ENCODE results near the gene STAC. TPM values are rescaled to one million over a fixed set of nuclear protein-coding genes. Genes with fewer than 3 reads are reported as not detected.
"Not testable (repeated sequence)": the region's sequence is repeated elsewhere in the genome, so short reads cannot be mapped to it uniquely, and the experiment has no call there.

Gene STAC
- total and polyA plus RNA-seq, 4 donors, result 9.1 to 14.2 (median 12.0) TPM

DNA sequence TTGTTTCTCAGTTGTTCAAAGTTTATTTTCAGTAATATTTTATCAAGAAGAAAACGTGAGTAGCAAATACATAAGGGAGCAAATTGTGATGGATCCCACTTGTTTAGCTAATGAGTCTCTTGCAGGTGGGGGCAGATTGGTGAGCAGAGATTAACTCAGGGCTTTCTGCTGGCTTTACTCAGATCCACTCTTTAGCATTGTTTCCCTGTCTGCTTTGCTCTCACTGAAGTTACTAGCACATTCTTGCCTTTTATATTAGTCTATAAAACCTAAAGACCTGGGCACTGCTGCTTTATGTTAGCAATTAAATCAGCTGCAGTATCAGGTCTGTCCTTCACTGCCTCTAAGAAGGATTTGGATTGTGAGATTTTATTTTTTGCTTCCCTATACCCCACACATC, 71.5 kb downstream of the STAC start:
- no peaks in the 10 kb centered on the region for H3K27me3 ChIP-seq (ENCODE audit: control insufficient read depth in 1 of 2, insufficient read depth in 2 of 2, low read length in 1 of 2)
- WGBS, 2 donors, result 0 to 7% methylated on average over 1 of the region's 1 CpG
- H3K4me1 ChIP-seq (ENCODE audit: control insufficient read depth in 1 of 2, insufficient read depth in 2 of 2, low read length in 2 of 2), result no peaks in the 10 kb centered on the region
- no peak overlapping the region for H3K27ac ChIP-seq (ENCODE audit: low read depth in 1 of 2, low read length in 2 of 2)
- H3K36me3 ChIP-seq (ENCODE audit: control insufficient read depth in 1 of 2, insufficient read depth in 2 of 2, low read length in 1 of 2), result peaks cover 0 to 3% of the 10 kb centered on the region in 2 donors
- intact Hi-C loops (cut with DNase I), result no loop called here
- DNase-seq (no peak), ATAC-seq (ENCODE audit: low FRiP score) (no peak)
- H3K9me3 ChIP-seq (ENCODE audit: control insufficient read depth, low read length), result no peaks in the 10 kb centered on the region
- H3K4me3 ChIP-seq (ENCODE audit: low read length in 2 of 2), result no peak overlapping the region

DNA sequence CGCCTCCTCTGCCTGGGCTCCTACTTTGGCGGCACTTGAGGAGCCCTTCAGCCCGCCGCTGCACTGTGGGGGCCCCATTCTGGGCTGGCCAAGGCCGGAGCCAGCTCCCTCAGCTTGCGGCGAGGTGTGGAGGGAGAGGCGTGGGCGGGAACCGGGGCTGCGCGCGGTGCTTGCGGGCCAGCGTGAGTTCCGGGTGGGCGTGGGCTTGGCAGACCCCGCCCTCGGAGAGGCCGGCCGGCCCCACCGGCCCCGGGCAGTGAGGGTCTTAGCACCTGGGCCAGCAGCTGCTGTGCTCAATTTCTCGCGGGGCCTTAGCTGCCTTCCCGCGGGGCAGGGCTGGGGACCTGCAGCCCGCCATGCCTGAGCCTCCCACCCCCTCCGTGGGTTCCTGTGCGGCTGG, 72.9 kb downstream of the STAC start:
- H3K4me1 ChIP-seq (ENCODE audit: control insufficient read depth in 1 of 2, insufficient read depth in 2 of 2, low read length in 2 of 2); H3K27ac ChIP-seq (ENCODE audit: low read depth in 1 of 2, low read length in 2 of 2); ATAC-seq (ENCODE audit: low FRiP score); H3K36me3 ChIP-seq (ENCODE audit: control insufficient read depth in 1 of 2, insufficient read depth in 2 of 2, low read length in 1 of 2); H3K9me3 ChIP-seq (ENCODE audit: control insufficient read depth, low read length); H3K4me3 ChIP-seq (ENCODE audit: low read length in 2 of 2); intact Hi-C loops (cut with DNase I); H3K27me3 ChIP-seq (ENCODE audit: control insufficient read depth in 1 of 2, insufficient read depth in 2 of 2, low read length in 1 of 2): not testable (repeated sequence)
- peak in 1 of 2 donors; percentile 48 for DNase-seq
- WGBS, 2 donors, result 92 to 97% methylated on average over 29 to 30 of the region's 30 CpGs

DNA sequence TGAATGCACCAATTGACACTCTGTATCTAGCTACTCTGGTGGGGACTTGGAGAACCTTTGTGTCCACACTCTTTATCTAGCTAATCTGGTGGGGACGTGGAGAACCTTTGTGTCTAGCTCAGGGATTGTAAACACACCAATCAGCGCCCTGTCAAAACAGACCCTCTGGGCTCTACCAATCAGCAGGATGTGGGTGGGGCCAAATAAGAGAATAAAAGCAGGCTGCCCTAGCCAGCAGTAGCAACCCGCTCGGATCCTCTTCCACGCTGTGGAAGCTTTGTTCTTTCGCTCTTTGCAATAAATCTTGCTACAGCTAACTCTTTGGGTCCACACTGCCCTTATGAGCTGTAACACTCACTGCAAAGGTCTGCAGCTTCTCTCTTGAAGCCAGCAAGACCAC, 73.6 kb downstream of the STAC start:
- H3K27ac ChIP-seq (ENCODE audit: low read depth in 1 of 2, low read length in 2 of 2); H3K36me3 ChIP-seq (ENCODE audit: control insufficient read depth in 1 of 2, insufficient read depth in 2 of 2, low read length in 1 of 2); DNase-seq; H3K4me3 ChIP-seq (ENCODE audit: low read length in 2 of 2); ATAC-seq (ENCODE audit: low FRiP score); intact Hi-C loops (cut with DNase I); H3K9me3 ChIP-seq (ENCODE audit: control insufficient read depth, low read length); H3K4me1 ChIP-seq (ENCODE audit: control insufficient read depth in 1 of 2, insufficient read depth in 2 of 2, low read length in 2 of 2); H3K27me3 ChIP-seq (ENCODE audit: control insufficient read depth in 1 of 2, insufficient read depth in 2 of 2, low read length in 1 of 2): not testable (repeated sequence)
- WGBS, 2 donors, result 89 to 95% methylated on average over 6 of the region's 6 CpGs

DNA sequence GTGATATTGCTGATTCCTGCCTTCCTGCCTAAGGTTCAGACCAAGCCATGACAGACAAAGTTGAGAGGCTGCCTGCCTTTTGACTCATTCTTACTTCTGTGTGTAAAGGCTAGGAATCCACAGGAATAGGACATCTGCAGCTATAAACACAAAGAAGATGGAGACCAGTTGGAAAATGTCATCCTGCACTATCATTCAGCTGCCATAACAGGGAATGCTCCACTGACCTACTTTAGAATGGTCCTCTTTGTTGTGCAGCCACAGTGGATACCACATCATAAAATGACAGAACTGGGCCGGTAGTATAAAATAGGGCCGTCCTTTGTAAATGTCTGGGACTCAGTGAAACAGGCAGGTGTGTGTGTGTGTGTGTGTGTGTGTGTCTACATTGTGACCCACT, 75.1 kb downstream of the STAC start:
- H3K27me3 ChIP-seq (ENCODE audit: control insufficient read depth in 1 of 2, insufficient read depth in 2 of 2, low read length in 1 of 2), result no peaks in the 10 kb centered on the region
- H3K9me3 ChIP-seq (ENCODE audit: control insufficient read depth, low read length), result no peaks in the 10 kb centered on the region
- H3K27ac ChIP-seq (ENCODE audit: low read depth in 1 of 2, low read length in 2 of 2), result peak overlapping the region in 1 of 2 donors; percentile 70
- ATAC-seq (ENCODE audit: low FRiP score) (no peak), DNase-seq (no peak)
- WGBS, 2 donors, result 94% methylated on average over 2 of the region's 2 CpGs
- no peaks in the 10 kb centered on the region for H3K36me3 ChIP-seq (ENCODE audit: control insufficient read depth in 1 of 2, insufficient read depth in 2 of 2, low read length in 1 of 2)
- H3K4me3 ChIP-seq (ENCODE audit: low read length in 2 of 2), result no peak overlapping the region
- H3K4me1 ChIP-seq (ENCODE audit: control insufficient read depth in 1 of 2, insufficient read depth in 2 of 2, low read length in 2 of 2), result peaks cover 0 to 4% of the 10 kb centered on the region in 2 donors
- intact Hi-C loops (cut with DNase I), result no loop called here

DNA sequence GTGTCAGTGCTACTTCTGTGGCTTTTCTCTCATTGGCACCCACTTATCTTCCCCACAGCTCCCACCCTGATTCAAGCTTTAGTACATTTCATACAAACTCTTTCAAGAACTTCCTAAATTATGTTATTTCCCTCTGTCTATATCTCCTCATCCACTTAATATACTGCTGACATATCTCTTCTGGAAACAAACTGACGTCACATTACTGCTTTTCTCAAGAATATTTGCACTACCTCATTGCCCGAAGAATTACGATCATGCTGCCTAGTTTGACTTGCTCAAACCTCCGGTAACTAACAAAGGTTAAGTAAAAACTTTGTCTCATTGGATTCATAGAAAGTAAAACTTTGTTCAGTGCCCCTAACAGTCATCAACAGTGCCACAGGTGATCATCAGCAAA, 76.5 kb downstream of the STAC start:
- Histone ChIP-seq H3K36me3 (ENCODE audit: control insufficient read depth in 1 of 2, insufficient read depth in 2 of 2, low read length in 1 of 2) (no peaks in the 10 kb centered on the region), H3K4me3 (ENCODE audit: low read length in 2 of 2) (no peak overlapping the region), H3K4me1 (ENCODE audit: control insufficient read depth in 1 of 2, insufficient read depth in 2 of 2, low read length in 2 of 2) (peaks cover 0 to 4% of the 10 kb centered on the region in 2 donors), H3K27me3 (ENCODE audit: control insufficient read depth in 1 of 2, insufficient read depth in 2 of 2, low read length in 1 of 2) (no peaks in the 10 kb centered on the region), H3K9me3 (ENCODE audit: control insufficient read depth, low read length) (no peaks in the 10 kb centered on the region), H3K27ac (ENCODE audit: low read depth in 1 of 2, low read length in 2 of 2) (peak overlapping the region in 1 of 2 donors; percentile 56)
- no peak for DNase-seq
- 62 to 72% methylated on average over 4 of the region's 4 CpGs for WGBS, 2 donors
- intact Hi-C loops (cut with DNase I), result no loop called here
- ATAC-seq (ENCODE audit: low FRiP score), result no peak

DNA sequence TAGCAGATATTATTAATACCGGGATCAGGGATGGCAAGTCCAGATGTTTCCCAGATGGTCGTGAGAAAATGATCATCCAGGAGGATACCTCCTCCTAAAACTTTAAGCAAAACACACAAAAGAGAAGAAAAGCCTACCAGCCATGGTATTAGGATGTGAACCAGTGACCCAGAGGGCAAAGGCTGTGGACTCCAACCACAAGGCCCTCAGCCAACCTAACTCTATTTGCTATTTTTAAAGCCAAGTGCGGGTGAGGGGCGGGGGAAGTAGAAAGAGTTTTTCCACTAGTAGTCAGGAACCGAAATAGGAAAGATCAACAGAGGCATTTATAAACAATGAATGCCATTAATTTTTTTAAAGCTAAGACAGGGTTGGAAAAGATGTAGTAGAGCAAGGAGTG, 77.4 kb downstream of the STAC start:
- Histone ChIP-seq H3K27ac (ENCODE audit: low read depth in 1 of 2, low read length in 2 of 2) (no peak overlapping the region), H3K36me3 (ENCODE audit: control insufficient read depth in 1 of 2, insufficient read depth in 2 of 2, low read length in 1 of 2) (no peaks in the 10 kb centered on the region), H3K9me3 (ENCODE audit: control insufficient read depth, low read length) (no peaks in the 10 kb centered on the region), H3K27me3 (ENCODE audit: control insufficient read depth in 1 of 2, insufficient read depth in 2 of 2, low read length in 1 of 2) (no peaks in the 10 kb centered on the region), H3K4me3 (ENCODE audit: low read length in 2 of 2) (no peak overlapping the region), H3K4me1 (ENCODE audit: control insufficient read depth in 1 of 2, insufficient read depth in 2 of 2, low read length in 2 of 2) (peaks cover 0 to 4% of the 10 kb centered on the region in 2 donors)
- peak; percentile 52 to 77 for DNase-seq
- peak; percentile 60 for ATAC-seq (ENCODE audit: low FRiP score)
- intact Hi-C loops (cut with DNase I), result no loop called here
- 33% methylated on average over 5 of the region's 5 CpGs for WGBS, 2 donors

DNA sequence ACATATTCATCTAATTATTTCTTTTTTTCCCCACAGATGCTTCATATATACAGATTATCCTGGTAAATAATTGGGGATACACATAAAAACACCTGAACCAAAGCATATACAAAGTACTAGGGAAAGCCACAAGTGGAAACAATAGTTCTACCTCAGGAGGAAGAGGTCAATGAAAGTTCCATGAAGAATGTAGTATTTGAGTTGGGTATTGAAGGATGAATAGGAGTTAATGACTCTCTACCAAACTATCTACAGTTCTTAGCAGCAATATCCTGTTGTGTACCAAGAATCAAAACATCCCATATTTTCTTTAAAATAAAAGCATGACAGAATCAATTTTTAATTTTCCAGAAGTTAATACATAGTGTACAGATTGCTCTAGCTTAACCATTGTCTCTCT, 78.9 kb downstream of the STAC start:
- intact Hi-C loops (cut with DNase I), result no loop called here
- Histone ChIP-seq H3K4me3 (ENCODE audit: low read length in 2 of 2) (no peak overlapping the region), H3K9me3 (ENCODE audit: control insufficient read depth, low read length) (no peaks in the 10 kb centered on the region), H3K4me1 (ENCODE audit: control insufficient read depth in 1 of 2, insufficient read depth in 2 of 2, low read length in 2 of 2) (peaks cover 0 to 4% of the 10 kb centered on the region in 2 donors), H3K27ac (ENCODE audit: low read depth in 1 of 2, low read length in 2 of 2) (no peak overlapping the region), H3K27me3 (ENCODE audit: control insufficient read depth in 1 of 2, insufficient read depth in 2 of 2, low read length in 1 of 2) (no peaks in the 10 kb centered on the region), H3K36me3 (ENCODE audit: control insufficient read depth in 1 of 2, insufficient read depth in 2 of 2, low read length in 1 of 2) (no peaks in the 10 kb centered on the region)
- ATAC-seq (ENCODE audit: low FRiP score), result no peak
- DNase-seq, result no peak

DNA sequence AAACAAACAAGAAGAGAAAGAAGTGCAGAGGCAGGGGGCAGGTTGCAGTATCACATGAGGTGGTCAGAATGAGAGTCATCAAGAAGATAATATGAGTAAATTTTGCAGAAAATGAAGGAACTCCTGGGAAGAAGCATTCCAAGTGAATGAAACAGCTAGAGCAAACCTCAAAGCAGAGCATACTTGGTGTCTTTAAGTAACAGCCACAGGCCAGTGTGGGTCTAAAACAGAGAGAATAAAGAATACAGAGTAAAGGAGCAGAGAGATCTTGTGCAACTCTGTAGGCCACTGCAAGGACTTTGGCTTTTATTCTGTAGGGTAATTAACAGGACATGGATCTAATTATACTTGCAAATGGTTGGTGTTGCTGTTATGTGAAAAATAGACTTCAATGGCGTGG, 81.3 kb downstream of the STAC start:
- peaks cover 0 to 5% of the 10 kb centered on the region in 2 donors for H3K4me1 ChIP-seq (ENCODE audit: control insufficient read depth in 1 of 2, insufficient read depth in 2 of 2, low read length in 2 of 2)
- H3K27ac ChIP-seq (ENCODE audit: low read depth in 1 of 2, low read length in 2 of 2), result no peak overlapping the region
- ATAC-seq (ENCODE audit: low FRiP score) (no peak), DNase-seq (no peak)
- 98 to 100% methylated on average over 1 of the region's 1 CpG for WGBS, 2 donors
- no peaks in the 10 kb centered on the region for H3K27me3 ChIP-seq (ENCODE audit: control insufficient read depth in 1 of 2, insufficient read depth in 2 of 2, low read length in 1 of 2)
- H3K4me3 ChIP-seq (ENCODE audit: low read length in 2 of 2), result no peak overlapping the region
- H3K36me3 ChIP-seq (ENCODE audit: control insufficient read depth in 1 of 2, insufficient read depth in 2 of 2, low read length in 1 of 2), result no peaks in the 10 kb centered on the region
- intact Hi-C loops (cut with DNase I), result no loop called here
- no peaks in the 10 kb centered on the region for H3K9me3 ChIP-seq (ENCODE audit: control insufficient read depth, low read length)

DNA sequence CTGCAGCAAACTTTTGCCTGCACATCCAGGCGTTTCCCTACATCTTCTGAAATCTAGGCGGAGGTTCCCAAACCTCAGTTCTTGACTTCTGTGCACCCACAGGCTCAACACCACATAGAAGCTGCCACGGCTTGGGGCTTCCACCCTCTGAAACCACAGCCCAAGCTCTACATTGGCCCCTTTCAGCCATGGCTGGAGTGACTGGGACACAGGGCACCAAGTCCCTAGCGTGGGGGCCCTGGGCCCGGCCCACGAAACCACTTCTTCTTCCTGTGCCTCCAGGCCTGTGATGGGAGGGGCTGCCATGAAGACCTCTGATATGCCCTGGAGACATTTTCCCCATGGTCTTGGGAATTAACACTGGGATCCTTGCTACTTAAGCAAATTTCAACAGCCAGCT, 91.7 kb downstream of the STAC start:
- WGBS, 2 donors, result 96 to 97% methylated on average over 6 of the region's 6 CpGs
- intact Hi-C loops (cut with DNase I); ATAC-seq (ENCODE audit: low FRiP score); H3K27me3 ChIP-seq (ENCODE audit: control insufficient read depth in 1 of 2, insufficient read depth in 2 of 2, low read length in 1 of 2); DNase-seq; H3K4me1 ChIP-seq (ENCODE audit: control insufficient read depth in 1 of 2, insufficient read depth in 2 of 2, low read length in 2 of 2); H3K4me3 ChIP-seq (ENCODE audit: low read length in 2 of 2); H3K27ac ChIP-seq (ENCODE audit: low read depth in 1 of 2, low read length in 2 of 2); H3K36me3 ChIP-seq (ENCODE audit: control insufficient read depth in 1 of 2, insufficient read depth in 2 of 2, low read length in 1 of 2); H3K9me3 ChIP-seq (ENCODE audit: control insufficient read depth, low read length): not testable (repeated sequence)

Data from aorta (tissue), 5 donors.